Astrocyte (in vitro differentiated cells and primary cell): ENCODE measurements around the gene PDIA2.

ENCODE experiments used
- CTCF ChIP-seq: IDR thresholded peaks from 2 replicates; pipeline ENCODE4 v1.5.1; 2011; ENCODE audit warnings: low read depth, mild to moderate bottlenecking, inconsistent platforms, low read length, moderate library complexity; ENCODE audit not compliant: insufficient read depth
- EZH2 ChIP-seq: IDR thresholded peaks from 2 replicates; pipeline ENCODE4 v1.6.1; 2012; ENCODE audit warnings: mild to moderate bottlenecking, low read length, inconsistent platforms; ENCODE audit not compliant: insufficient read depth

GRCh38 chr16:280005-280460, 2.9 kb upstream of the PDIA2 start:
- TF ChIP-seq CTCF, result no peak
- TF ChIP-seq EZH2, result peak; percentile 66
